ENCODE results near the gene CEP128.

Gene CEP128

GRCh38 chr14:80535171-80535570 lies 406.4 kb downstream of the CEP128 start:
- no peak for DNase-seq

DNA sequence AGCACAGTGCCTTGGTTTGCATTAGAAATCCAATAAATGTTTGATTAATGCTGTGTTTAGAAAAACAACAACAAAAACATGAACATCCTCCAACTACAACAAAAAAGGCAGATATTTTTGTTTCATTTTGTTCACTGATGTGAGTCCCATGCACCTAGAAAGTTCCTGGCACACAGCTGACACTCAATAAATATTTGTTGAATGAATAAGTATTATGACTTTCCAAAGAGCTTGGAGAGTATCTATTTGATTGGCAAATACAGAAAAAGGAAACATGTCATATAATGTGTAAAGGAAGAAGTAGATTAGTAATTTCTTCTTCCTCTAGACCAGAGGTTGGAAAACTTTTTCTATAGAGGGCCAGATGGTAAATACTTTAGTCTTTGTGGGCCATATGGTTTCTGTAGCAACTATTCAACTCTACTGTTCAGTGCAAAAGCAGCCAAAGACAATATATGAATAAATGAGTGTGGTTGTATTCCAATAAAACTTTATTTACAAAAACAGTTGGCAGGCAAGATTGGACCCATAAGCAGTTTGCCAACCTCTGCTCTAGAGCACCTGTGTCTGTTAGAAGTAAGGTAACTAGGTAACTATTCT lies 417.9 kb downstream of the CEP128 start:
- DNase-seq = no peak

DNA sequence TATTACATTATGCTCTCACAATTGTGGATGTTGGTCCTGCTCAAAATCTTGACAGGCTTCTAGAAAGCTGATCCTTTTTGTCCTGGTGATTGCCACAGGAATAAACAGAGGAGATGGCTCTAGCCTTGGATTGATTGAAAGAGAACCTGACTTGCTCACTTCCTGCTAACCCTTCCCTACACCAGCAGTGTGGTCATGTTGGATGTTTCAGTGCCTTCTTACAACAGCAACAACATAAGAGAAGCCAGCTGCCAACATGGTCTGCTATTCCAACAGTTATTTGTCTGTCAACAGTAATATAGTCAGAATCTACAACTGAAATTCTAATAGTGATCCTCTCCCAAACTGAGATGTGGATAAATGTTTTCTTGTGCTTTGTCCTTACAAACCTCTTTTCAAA lies 418.6 kb downstream of the CEP128 start:
- no peak for DNase-seq

DNA sequence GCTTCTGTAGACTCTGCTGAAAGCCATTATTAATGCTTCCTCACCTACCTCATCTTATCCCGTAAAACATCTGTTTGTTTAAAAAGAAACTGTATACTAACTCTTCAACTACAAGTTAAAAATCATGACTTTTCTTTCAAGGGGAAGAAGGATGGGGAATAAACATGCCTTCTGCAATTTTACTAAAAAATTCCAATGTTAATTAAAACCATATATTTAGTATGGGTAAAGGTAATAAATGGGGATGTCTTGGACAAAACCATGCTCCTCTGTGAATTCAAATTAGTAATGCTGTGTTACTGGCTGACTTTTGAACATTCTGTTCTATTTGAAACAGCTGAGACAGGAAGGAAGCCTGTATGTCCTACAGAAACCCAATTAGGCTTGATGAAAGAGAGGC lies 419.1 kb downstream of the CEP128 start:
- no peak for DNase-seq

GRCh38 chr14:80521456-80521855 lies 420.1 kb downstream of the CEP128 start:
- DNase-seq = no peak

DNA sequence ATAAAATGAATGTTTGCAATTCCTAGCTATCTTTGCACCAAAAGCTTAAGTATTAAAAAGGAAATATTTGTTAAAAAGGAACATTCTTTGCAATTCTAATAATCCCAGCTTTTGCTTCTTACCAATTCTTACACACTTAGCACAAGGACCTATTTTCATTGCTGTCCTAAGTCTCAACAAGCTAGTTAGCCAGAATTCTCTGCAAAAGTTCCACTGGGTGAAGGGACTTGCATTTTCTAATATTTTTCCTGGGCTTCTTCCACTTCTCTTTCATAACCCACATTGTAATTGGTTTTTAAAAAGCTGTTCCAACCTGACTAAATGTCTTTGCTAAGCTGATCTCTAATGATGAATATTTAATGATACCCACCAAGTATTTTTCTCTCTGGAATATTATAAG lies 422.5 kb downstream of the CEP128 start:
- DNase-seq = no peak

DNA sequence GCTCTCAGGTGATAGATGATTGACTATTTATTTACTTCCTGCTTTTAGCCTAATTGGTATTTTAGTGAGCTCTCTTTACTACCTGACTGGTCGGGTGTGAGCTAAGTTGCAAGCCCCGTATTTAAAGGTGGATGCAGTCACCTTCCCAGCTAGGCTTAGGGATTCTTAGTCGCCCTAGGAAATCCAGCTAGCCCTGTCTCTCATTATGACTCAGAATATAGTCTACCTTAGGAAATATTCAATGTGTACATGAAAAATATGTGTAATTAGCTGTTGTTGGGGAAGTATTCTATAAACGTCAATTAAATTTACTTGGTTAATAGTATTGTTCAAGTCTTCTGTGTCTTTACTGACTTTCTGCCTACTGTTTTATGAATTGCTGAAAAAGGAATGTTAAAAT lies 423.4 kb downstream of the CEP128 start:
- no peak for DNase-seq

GRCh38 chr14:80507292-80507869 lies 434.2 kb downstream of the CEP128 start:
- no peak for DNase-seq

GRCh38 chr14:80504781-80505180 lies 436.8 kb downstream of the CEP128 start:
- DNase-seq = no peak

DNA sequence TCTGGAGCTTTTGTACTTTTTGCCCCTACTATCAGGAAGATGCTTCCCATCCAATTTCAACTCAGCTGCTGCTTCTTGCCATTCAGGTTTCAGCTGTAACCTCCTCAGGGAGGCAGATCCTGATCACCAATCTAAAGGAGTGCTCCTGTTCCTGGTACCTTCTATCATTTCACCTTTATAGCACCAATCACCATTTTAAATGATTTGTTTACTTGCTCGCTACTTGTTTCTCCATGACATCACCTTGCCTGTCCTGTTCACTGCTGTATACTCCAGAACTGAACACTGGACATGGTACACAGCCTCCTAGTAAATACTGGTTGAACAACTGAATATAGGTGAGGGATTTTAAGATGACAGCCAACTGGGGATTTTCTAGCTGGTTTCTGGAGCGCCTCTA lies 443.0 kb downstream of the CEP128 start:
- DNase-seq = no peak

- no peak for DNase-seq
Measured at GRCh38 chr14:80496090-80496489, 445.4 kb downstream of the CEP128 start.

DNA sequence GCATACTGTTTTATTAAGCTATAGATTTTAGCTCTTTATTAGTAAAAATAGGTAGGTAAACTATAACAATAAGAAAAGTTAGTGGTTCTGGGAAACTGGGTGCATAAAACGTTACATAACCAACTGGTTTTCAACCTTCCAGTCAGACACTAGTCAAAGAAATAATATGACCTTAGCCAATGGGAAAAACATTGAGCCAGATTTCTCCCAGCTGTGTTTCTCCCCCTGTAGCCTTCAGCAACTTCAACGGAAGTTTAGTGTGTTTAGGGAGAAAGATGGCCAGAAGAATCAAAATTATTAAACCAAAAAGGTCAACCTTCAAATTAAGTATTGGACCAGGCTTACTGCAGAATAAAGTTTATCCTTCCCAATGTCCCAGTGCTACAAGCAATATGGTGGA lies 446.8 kb downstream of the CEP128 start:
- DNase-seq = no peak

DNA sequence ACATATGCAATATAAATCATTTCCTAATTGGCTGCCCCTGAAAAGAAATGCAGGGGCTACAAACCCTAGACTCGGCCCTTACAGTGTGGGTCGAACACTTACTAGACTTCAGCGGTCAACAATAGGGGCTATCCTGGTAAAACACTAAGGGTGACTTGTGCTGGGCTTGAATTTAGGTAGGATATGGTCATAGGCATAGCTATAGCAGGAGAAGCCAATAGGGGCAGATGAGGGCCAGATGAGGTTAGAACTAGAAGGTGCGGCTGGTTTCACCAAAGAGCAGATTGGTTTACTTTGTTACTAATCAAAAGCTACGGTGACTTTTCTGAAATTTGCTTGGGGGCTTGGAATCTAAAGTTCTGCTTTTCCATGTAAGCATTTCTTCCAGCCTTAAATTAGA lies 447.9 kb downstream of the CEP128 start:
- no peak for DNase-seq

DNA sequence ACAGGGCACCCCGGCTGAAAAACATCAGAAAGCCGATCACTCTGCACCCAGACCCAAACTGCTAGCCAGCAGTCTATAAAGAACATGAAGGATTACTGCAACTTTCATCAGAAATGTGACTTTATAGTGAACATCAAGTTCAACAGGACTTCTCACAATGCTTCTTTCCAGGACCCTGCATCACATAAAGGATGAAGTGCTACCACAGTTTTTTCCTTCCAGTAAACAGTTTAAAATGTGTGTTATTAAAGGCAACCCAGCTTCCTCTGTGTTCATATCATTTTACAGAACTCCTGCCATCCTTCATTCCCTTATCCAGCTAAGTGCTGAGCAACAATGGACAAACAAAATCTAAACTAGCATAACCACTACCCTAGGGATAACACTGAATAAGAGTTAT lies 449.9 kb downstream of the CEP128 start:
- DNase-seq = no peak

GRCh38 chr14:80491131-80491530 lies 450.4 kb downstream of the CEP128 start:
- DNase-seq = no peak

- DNase-seq = no peak
Measured at GRCh38 chr14:80489513-80489912, 452.0 kb downstream of the CEP128 start.

DNA sequence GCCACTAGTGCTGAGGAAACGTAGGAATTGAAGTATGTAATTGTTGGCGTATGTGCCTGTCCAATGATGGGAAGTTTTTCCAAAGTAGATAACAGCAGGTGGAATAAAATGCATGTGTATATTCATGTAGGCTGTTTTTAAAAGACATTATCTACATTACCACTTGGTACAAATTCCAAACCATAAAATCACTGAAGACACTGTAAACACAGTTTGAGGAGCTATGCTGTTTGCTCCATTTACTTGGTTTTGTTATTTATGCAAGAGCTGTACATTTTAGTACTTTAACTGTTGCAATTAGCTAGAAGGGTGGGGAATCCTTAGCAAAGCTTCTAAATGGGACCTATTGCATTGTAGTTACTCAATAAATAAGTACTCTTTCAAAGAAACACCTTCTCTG lies 455.8 kb downstream of the CEP128 start:
- DNase-seq = no peak

DNA sequence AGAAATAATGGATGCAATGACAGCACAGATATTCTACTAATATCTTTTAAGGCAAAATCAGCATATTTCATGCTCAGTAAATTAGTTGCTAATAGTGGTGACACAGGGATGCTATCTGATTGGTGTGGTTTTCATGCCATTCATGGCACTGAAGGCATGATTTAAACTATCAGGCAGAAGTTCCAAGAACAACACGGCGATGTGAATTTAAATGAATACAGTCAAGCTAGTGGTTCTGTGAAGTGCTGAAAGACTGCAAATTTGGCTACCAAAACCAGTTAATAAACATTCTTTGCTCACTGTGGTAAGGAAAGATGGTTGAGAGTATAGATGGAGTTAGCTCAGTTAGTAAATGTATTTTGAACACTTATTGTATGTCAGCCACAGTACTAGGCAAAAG lies 458.2 kb downstream of the CEP128 start:
- DNase-seq = no peak

DNA sequence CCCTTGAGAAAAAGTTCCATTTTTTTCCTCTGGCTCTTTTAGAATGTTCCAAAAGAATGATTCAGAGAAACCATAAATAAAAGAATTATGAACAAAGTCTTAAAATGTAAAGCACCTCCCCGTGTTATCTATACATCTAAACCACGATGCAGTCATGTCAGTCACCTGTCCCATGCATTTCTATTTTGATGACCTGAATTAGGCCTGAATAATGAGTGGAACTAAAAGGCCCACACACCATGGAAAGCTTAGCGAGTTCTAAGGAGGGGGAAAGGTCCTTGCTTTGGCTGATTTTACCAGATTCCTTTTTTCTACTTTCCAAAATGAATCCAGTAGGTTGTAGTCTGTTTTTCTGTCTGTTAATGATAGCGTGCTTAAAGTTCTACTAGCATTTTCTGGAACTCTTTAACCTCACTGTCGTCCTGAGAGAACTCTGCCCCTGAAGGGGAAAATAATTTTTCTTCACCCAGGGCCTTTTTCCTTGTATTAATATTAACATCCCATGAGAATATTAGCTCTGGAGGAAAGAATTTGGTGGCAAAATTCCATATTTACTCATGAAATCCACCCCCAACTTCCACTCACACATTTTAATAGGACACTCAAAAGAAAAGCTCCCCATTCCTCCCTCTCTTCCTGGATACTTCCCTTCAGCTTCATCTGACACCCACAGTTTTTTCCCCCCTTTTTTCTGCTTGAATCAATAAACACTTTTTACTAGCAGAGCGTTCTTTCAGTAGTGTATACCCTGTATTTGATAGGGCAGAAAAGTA lies 464.0 kb downstream of the CEP128 start:
- DNase-seq = no peak

GRCh38 chr14:80475074-80475473 lies 466.5 kb downstream of the CEP128 start:
- no peak for DNase-seq

- DNase-seq = no peak
Measured at GRCh38 chr14:80468331-80469122, 473.0 kb downstream of the CEP128 start.

GRCh38 chr14:80465546-80466220 lies 475.9 kb downstream of the CEP128 start:
- DNase-seq = no peak

GRCh38 chr14:80464531-80465149 lies 476.9 kb downstream of the CEP128 start:
- no peak for DNase-seq
